Upper lobe of left lung (tissue), 6 donors: ENCODE data around the gene ELP5. TPM values are rescaled to one million over a fixed set of nuclear protein-coding genes. Genes with fewer than 3 reads are reported as not detected.

Source experiments
- ATAC-seq, 2 donors: fragments of 200-7000 bp; cut with Tn5 transposase; one replicate each; pipeline ENCODE4 v1.9.1; 2022; ENCODE audit warnings: mild to moderate bottlenecking in 2 of 2, moderate library complexity in 2 of 2; ENCODE audit not compliant: low FRiP score in 2 of 2
- DNase-seq, 2 donors: peaks; one replicate each; pipeline ENCODE4 v3.0.0-alpha.2; 2019 to 2020
- H3K27ac ChIP-seq, 4 donors: fragments of 200-600 bp; sonication (generic); one replicate each; pipeline ENCODE4 v1.5.1; 2016 to 2019
- H3K27me3 ChIP-seq, 4 donors: fragments of 200-600 bp; sonication (generic); one replicate each; pipeline ENCODE4 v1.5.1; 2017 to 2019
- H3K36me3 ChIP-seq, 4 donors: fragments of 200-600 bp; sonication (generic); one replicate each; pipeline ENCODE4 v1.5.1; 2016 to 2019
- H3K4me1 ChIP-seq, 4 donors: fragments of 200-600 bp; sonication (generic); one replicate each; pipeline ENCODE4 v1.5.1; 2018 to 2019
- H3K4me3 ChIP-seq, 4 donors: fragments of 200-600 bp; sonication (generic); one replicate each; pipeline ENCODE4 v1.5.1; 2017 to 2019; ENCODE audit warnings: mild to moderate bottlenecking in 2 of 4, moderate library complexity in 1 of 4
- H3K9me3 ChIP-seq, 4 donors: fragments of 200-600 bp; sonication (generic); one replicate each; pipeline ENCODE4 v1.5.1; 2018 to 2019
- EP300 ChIP-seq, 4 donors: sonication (generic); formaldehyde crosslinking; IDR thresholded peaks; one replicate each; pipeline ENCODE4 v1.5.1; 2017; ENCODE audit warnings: antibody characterized with exemption in 4 of 4, control low read depth in 2 of 4
- POLR2A ChIP-seq, 4 donors: fragments of 450-650 bp; IDR thresholded peaks; one replicate each; pipeline ENCODE4 v1.5.1; 2016 to 2017; ENCODE audit warnings: antibody characterized with exemption in 4 of 4, mild to moderate bottlenecking in 2 of 4
- POLR2AphosphoS5 ChIP-seq, 2 donors: sonication (generic); formaldehyde crosslinking; IDR thresholded peaks; one replicate each; pipeline ENCODE4 v1.5.1; 2017; ENCODE audit warnings: antibody characterized with exemption in 2 of 2
- WGBS, 2 donors: methylation state at CpG; one replicate each; pipeline ENCODE4 v1.1.5; 2017 to 2018; 5-methylcytosine and 5-hydroxymethylcytosine counted together
- total RNA-seq, 6 donors: library from RNA; depleted of rRNA in 4 of 6; stranded (reverse); fragments of >200 nt in 4 of 6; gene quantifications; one replicate each; pipeline versions ENCODE4 v1.1.0 to v1.2.1, GENCODE V29; 2016 to 2021
- TF ChIP-seq, protein P1 (sequence below), 6 experiments: fragments of 450-650 bp in 4 of 6; fragments of 200-600 bp in 2 of 6; sonication (generic) in 2 of 6; IDR thresholded peaks; one replicate each; pipeline ENCODE4 v1.5.1; 2016 to 2019; ENCODE audit warnings: antibody characterized with exemption in 6 of 6
- donor health status: DM: no; HTN: no; CAD: no; lungs with moderate emphysema.
- donor health status: DM: no; HTN: yes; CAD: no; lungs with severe emphysema.

Gene ELP5
- total RNA-seq, 6 donors from 2014 or later: 5.2 to 36.3 (median 21.0) TPM

DNA sequence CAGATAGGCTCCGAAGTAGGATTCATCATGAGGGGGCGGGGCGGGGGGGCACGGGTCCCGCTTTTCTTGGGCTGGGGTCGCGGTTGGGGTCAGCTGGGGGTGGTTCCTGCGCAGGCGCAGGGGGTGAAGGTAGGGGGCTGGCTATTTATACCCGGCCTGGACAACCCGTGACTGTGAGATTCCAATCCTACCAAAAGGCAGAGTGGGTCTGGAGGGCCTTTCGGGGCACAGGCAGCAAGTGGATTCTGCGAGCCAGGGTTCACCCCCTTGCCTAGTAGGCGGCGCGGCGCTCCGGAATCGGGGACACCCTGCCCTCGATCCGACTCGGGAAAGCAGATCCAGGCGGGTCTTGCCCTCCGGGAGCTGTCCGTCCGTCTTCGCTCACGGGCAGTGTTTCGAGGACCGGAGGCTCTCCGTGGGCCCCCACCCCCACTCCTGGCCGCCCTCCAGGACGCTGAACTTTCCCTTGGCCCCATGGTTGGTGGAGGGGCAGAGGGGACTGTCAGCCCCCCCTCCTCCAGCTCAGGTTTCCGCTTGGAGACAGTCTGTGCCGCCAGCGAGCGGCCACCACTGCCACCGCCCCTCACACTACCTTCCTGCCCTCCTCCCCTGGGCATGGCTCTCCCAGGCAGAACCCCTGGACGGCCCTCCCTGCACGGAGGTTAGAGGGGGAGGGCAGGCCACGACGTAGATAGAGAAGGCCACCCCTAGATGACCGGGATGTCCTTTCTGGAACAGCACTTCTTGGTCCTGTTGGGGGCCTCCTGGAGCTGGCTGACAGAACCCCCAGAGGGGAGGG, 30.1 kb downstream of the ELP5 start:
- Histone ChIP-seq H3K9me3 (no peaks in the 10 kb centered on the region), H3K4me3 (peak overlapping the region in 3 of 4 donors; percentile 43 to 56 (median 45)), H3K4me1 (peaks cover 23 to 29% (median 24%) of the 10 kb centered on the region in 4 donors), H3K36me3 (no peaks in the 10 kb centered on the region), H3K27me3 (peaks cover 0 to 12% (median 4%) of the 10 kb centered on the region in 4 donors), H3K27ac (peak overlapping the region in 2 of 4 donors; percentile 52 to 69)
- ATAC-seq (no peak), DNase-seq (peak in 1 of 2 donors; percentile 82)
- no peak for TF ChIP-seq EP300 (IDR thresholded peaks at IDR 0.05)
- TF ChIP-seq, protein P1, sequence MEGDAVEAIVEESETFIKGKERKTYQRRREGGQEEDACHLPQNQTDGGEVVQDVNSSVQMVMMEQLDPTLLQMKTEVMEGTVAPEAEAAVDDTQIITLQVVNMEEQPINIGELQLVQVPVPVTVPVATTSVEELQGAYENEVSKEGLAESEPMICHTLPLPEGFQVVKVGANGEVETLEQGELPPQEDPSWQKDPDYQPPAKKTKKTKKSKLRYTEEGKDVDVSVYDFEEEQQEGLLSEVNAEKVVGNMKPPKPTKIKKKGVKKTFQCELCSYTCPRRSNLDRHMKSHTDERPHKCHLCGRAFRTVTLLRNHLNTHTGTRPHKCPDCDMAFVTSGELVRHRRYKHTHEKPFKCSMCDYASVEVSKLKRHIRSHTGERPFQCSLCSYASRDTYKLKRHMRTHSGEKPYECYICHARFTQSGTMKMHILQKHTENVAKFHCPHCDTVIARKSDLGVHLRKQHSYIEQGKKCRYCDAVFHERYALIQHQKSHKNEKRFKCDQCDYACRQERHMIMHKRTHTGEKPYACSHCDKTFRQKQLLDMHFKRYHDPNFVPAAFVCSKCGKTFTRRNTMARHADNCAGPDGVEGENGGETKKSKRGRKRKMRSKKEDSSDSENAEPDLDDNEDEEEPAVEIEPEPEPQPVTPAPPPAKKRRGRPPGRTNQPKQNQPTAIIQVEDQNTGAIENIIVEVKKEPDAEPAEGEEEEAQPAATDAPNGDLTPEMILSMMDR (IDR thresholded peaks at IDR 0.05): no peak
- no peak for TF ChIP-seq POLR2A (IDR thresholded peaks at IDR 0.05)
- TF ChIP-seq POLR2AphosphoS5 (IDR thresholded peaks at IDR 0.05): no peak
- WGBS, 2 donors: 0 to 9% methylated on average over 3 to 23 of the region's 43 CpGs

DNA sequence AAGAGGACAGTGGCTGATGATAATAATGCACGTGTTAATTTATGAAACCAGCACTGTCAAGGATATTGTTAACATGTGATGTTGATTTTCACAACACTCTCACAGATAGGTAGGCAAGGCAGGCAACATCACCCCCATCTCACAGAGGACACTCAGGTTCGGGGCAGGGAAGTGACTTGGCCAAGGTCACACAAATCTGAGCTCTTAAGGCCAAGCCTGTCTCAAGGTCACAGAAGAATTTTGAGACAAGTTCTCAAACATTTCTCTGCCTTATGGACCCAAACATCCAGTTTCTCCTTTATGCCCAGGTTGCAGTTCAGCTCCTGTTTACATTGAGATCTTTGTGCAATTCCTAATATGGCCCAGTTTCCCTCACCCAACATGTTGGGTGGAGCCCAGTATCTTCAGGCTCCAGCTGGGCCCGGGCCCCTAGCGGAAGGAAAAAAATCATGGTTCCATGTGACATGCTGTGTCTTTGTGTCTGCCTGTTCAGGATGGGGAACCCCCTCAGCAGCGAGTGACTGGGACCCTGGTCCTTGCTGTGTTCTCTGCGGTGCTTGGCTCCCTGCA, 30.8 kb downstream of the ELP5 start:
- 51 to 52% methylated on average over 4 to 6 of the region's 6 CpGs for WGBS, 2 donors
- peak overlapping the region in 1 of 4 donors; percentile 69 for H3K27ac ChIP-seq
- H3K27me3 ChIP-seq: peaks cover 0 to 12% (median 4%) of the 10 kb centered on the region in 4 donors
- H3K4me3 ChIP-seq: peak overlapping the region in 3 of 4 donors; percentile 43 to 56 (median 45)
- DNase-seq (no peak), ATAC-seq (no peak)
- TF ChIP-seq EP300 (IDR thresholded peaks at IDR 0.05): no peak
- TF ChIP-seq POLR2AphosphoS5 (IDR thresholded peaks at IDR 0.05): no peak
- TF ChIP-seq, protein P1 (IDR thresholded peaks at IDR 0.05): no peak
- no peak for TF ChIP-seq POLR2A (IDR thresholded peaks at IDR 0.05)
- peaks cover 23 to 29% (median 24%) of the 10 kb centered on the region in 4 donors for H3K4me1 ChIP-seq
- H3K9me3 ChIP-seq: no peaks in the 10 kb centered on the region
- no peaks in the 10 kb centered on the region for H3K36me3 ChIP-seq

DNA sequence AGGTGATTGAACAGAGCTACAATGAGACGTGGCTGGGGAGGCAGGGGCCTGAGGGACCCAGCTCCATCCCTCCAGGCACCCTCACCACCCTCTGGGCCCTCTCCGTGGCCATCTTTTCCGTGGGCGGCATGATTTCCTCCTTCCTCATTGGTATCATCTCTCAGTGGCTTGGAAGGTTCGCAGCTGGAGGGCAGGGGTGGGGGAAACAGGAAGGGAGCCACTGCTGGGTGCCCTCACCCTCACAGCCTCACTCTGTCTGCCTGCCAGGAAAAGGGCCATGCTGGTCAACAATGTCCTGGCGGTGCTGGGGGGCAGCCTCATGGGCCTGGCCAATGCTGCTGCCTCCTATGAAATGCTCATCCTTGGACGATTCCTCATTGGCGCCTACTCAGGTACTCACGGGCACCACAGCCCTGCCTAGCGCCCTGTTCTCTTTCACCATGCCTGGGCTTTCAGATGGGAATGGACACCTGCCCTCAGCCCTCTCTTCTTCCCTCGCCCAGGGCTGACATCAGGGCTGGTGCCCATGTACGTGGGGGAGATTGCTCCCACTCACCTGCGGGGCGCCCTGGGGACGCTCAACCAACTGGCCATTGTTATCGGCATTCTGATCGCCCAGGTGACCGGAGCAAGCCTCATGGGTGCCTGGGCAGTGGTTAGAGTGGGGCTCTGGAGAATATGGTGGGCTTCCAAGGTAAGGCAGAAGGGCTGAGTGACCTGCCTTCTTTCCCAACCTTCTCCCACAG, 31.6 kb downstream of the ELP5 start:
- TF ChIP-seq POLR2AphosphoS5 (IDR thresholded peaks at IDR 0.05) (no peak), EP300 (IDR thresholded peaks at IDR 0.05) (no peak), POLR2A (IDR thresholded peaks at IDR 0.05) (no peak)
- TF ChIP-seq, protein P1 (IDR thresholded peaks at IDR 0.05): no peak
- H3K4me1 ChIP-seq: peaks cover 23 to 29% (median 24%) of the 10 kb centered on the region in 4 donors
- no peak for ATAC-seq
- H3K27ac ChIP-seq: no peak overlapping the region
- no peak overlapping the region for H3K4me3 ChIP-seq
- H3K36me3 ChIP-seq: no peaks in the 10 kb centered on the region
- peaks cover 0 to 12% (median 4%) of the 10 kb centered on the region in 4 donors for H3K27me3 ChIP-seq
- no peaks in the 10 kb centered on the region for H3K9me3 ChIP-seq
- 84 to 90% methylated on average over 14 to 18 of the region's 18 CpGs for WGBS, 2 donors
- DNase-seq: no peak

DNA sequence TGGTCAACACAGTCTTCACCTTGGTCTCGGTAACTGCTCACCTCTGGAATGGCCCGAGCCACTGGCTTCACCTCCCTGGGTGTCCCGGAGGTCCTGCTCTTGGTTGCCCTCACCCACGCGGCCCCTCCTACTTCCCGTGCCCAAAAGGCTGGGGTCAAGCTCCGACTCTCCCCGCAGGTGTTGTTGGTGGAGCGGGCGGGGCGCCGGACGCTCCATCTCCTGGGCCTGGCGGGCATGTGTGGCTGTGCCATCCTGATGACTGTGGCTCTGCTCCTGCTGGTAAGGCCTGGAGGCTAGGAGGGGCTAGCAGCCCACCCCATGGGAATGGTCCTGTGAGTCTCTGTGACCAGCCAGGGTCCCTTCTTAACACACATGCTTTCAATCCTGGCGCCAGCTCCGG, 32.9 kb downstream of the ELP5 start:
- peak in 1 of 2 donors; percentile 75 for DNase-seq
- Histone ChIP-seq H3K36me3 (no peaks in the 10 kb centered on the region), H3K9me3 (no peaks in the 10 kb centered on the region), H3K4me1 (peaks cover 23 to 29% (median 24%) of the 10 kb centered on the region in 4 donors), H3K4me3 (no peak overlapping the region), H3K27me3 (peaks cover 0 to 12% (median 4%) of the 10 kb centered on the region in 4 donors), H3K27ac (no peak overlapping the region)
- no peak for ATAC-seq
- TF ChIP-seq, protein P1 (IDR thresholded peaks at IDR 0.05): no peak
- no peak for TF ChIP-seq POLR2A (IDR thresholded peaks at IDR 0.05)
- TF ChIP-seq EP300 (IDR thresholded peaks at IDR 0.05): no peak
- TF ChIP-seq POLR2AphosphoS5 (IDR thresholded peaks at IDR 0.05): no peak
- 94 to 96% methylated on average over 14 to 16 of the region's 16 CpGs for WGBS, 2 donors
